ENCODE measurements around the gene TMEM45B.
A peak's percentile ranks its signal among the peaks of the same experiment; 100 is the strongest.
"Not testable (repeated sequence)": the region's sequence is repeated elsewhere in the genome, so short reads cannot be mapped to it uniquely, and the experiment has no call there.

The TMEM45B gene

GRCh38 chr11:129815596-129816461 is at the start of gene TMEM45B:
TMEM45B (plus strand) TSS chr11:129815848; CDS start chr11:129852483, 36,635 bp downstream.
- DNase-seq (peak; percentile 27), ATAC-seq (peak; percentile 50)

- DNase-seq: peak; percentile 13
- no peak for ATAC-seq
Observed at GRCh38 chr11:129766898-129767604, 48.6 kb upstream of the TMEM45B start.

- no peak for DNase-seq
- ATAC-seq: no peak
Observed at GRCh38 chr11:129767827-129768226, 47.8 kb upstream of the TMEM45B start.

GRCh38 chr11:129768356-129768755 is 47.3 kb upstream of the TMEM45B start:
- no peak for DNase-seq
- no peak for ATAC-seq

GRCh38 chr11:129769059-129769458 is 46.6 kb upstream of the TMEM45B start:
- ATAC-seq (no peak), DNase-seq (no peak)

GRCh38 chr11:129770993-129771392 is 44.7 kb upstream of the TMEM45B start:
- ATAC-seq (no peak), DNase-seq (no peak)

- ATAC-seq, DNase-seq: not testable (repeated sequence)
Observed at GRCh38 chr11:129771456-129771855, 44.2 kb upstream of the TMEM45B start.

GRCh38 chr11:129778877-129779276 is 36.8 kb upstream of the TMEM45B start:
- ATAC-seq (no peak), DNase-seq (no peak)

- DNase-seq: no peak
Observed at GRCh38 chr11:129779342-129779741, 36.3 kb upstream of the TMEM45B start.

GRCh38 chr11:129785383-129786111 is 30.1 kb upstream of the TMEM45B start:
- ATAC-seq: peak; percentile 46
- DNase-seq: no peak

More at GRCh38 chr11:129779342-129779741, 36.3 kb upstream of the TMEM45B start:
- ATAC-seq: no peak

GRCh38 chr11:129786112-129786416 is 29.6 kb upstream of the TMEM45B start:
- ATAC-seq, DNase-seq: not testable (repeated sequence)

- ATAC-seq (no peak), DNase-seq (no peak)
Observed at GRCh38 chr11:129787532-129788155, 28.0 kb upstream of the TMEM45B start.

GRCh38 chr11:129788278-129788677 is 27.4 kb upstream of the TMEM45B start:
- DNase-seq: no peak
- ATAC-seq: no peak

GRCh38 chr11:129790106-129790505 is 25.5 kb upstream of the TMEM45B start:
- DNase-seq (no peak), ATAC-seq (no peak)

- ATAC-seq: no peak
- no peak for DNase-seq
Observed at GRCh38 chr11:129791515-129791914, 24.1 kb upstream of the TMEM45B start.

- ATAC-seq: no peak
- no peak for DNase-seq
Observed at GRCh38 chr11:129792663-129793062, 23.0 kb upstream of the TMEM45B start.

GRCh38 chr11:129795089-129795488 is 20.6 kb upstream of the TMEM45B start:
- ATAC-seq: no peak
- no peak for DNase-seq

- ATAC-seq (no peak), DNase-seq (no peak)
Observed at GRCh38 chr11:129798212-129798611, 17.4 kb upstream of the TMEM45B start.

- DNase-seq, ATAC-seq: not testable (repeated sequence)
Observed at GRCh38 chr11:129800162-129800561, 15.5 kb upstream of the TMEM45B start.

GRCh38 chr11:129800655-129801054 is 15.0 kb upstream of the TMEM45B start:
- no peak for DNase-seq
- no peak for ATAC-seq

- no peak for ATAC-seq
- DNase-seq: no peak
Observed at GRCh38 chr11:129803533-129803932, 12.1 kb upstream of the TMEM45B start.

GRCh38 chr11:129804012-129804411 is 11.6 kb upstream of the TMEM45B start:
- ATAC-seq: no peak

More at GRCh38 chr11:129804012-129804411, 11.6 kb upstream of the TMEM45B start:
- DNase-seq: no peak

All from stimulated activated naive CD8-positive, alpha-beta T cell treated with anti-CD3 and anti-CD28 coated beads, Interleukin-15, Interleukin-2, amounts not matched to agents 100 U/mL and 50 U/mL, for 24 hours (primary cell).